GM23338 (cell line): ENCODE results near the gene TEX30.

Source experiments
- EZH2 ChIP-seq: fragments of 200-600 bp; sonication (generic); IDR thresholded peaks from one replicate; pipeline ENCODE4 v1.8.0; 2017; ENCODE audit warnings: antibody characterized with exemption, mild to moderate bottlenecking, low read depth; ENCODE audit not compliant: unreplicated experiment
- POLR2AphosphoS5 ChIP-seq: IDR thresholded peaks from 2 replicates; pipeline ENCODE4 v1.6.1; 2016; ENCODE audit warnings: antibody characterized with exemption, low read depth
- TF ChIP-seq, protein P1 (sequence below), 2 experiments: fragments of 200-600 bp in 1 of 2; sonication (generic) in 1 of 2; conservative IDR thresholded peaks; 2 replicates each; pipeline versions ENCODE4 v1.5.1 to v1.6.1; 2016 to 2017; ENCODE audit warnings: antibody characterized with exemption in 2 of 2, low read depth in 2 of 2, mild to moderate bottlenecking in 2 of 2, moderate library complexity in 1 of 2

DNA sequence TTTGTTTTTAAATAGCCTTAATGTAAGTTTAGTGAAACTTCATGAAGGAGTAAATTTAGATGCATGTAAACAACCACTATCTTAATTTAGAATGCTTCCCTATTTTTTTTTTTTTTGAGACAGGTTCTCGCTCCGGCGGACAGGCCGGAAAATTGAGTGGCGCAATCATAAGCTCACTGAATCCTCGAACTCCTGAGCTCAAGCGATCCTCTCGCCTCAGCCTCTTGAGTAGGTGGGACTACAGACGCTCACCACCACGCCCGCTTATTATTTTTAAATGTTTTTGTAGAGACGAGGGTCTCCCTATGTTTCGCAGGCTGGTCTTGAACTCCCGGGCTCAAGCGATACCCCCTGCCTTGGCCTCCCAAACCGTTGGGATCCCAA is 1.6 kb downstream of the TEX30 start:
- TF ChIP-seq EZH2: no peak
- TF ChIP-seq, protein P1, sequence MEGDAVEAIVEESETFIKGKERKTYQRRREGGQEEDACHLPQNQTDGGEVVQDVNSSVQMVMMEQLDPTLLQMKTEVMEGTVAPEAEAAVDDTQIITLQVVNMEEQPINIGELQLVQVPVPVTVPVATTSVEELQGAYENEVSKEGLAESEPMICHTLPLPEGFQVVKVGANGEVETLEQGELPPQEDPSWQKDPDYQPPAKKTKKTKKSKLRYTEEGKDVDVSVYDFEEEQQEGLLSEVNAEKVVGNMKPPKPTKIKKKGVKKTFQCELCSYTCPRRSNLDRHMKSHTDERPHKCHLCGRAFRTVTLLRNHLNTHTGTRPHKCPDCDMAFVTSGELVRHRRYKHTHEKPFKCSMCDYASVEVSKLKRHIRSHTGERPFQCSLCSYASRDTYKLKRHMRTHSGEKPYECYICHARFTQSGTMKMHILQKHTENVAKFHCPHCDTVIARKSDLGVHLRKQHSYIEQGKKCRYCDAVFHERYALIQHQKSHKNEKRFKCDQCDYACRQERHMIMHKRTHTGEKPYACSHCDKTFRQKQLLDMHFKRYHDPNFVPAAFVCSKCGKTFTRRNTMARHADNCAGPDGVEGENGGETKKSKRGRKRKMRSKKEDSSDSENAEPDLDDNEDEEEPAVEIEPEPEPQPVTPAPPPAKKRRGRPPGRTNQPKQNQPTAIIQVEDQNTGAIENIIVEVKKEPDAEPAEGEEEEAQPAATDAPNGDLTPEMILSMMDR (conservative IDR thresholded peaks at IDR 0.05; ENCODE audit: low read depth in 2 of 2): no peak
- TF ChIP-seq POLR2AphosphoS5: no peak
